Measurements from ENCODE around the gene LMF1. TPM values are rescaled to one million over a fixed set of nuclear protein-coding genes. Genes with fewer than 3 reads are reported as not detected.

Gene LMF1
- total and polyA plus RNA-seq, 8 donors = 7.6 to 121 (median 15.8) TPM

DNA sequence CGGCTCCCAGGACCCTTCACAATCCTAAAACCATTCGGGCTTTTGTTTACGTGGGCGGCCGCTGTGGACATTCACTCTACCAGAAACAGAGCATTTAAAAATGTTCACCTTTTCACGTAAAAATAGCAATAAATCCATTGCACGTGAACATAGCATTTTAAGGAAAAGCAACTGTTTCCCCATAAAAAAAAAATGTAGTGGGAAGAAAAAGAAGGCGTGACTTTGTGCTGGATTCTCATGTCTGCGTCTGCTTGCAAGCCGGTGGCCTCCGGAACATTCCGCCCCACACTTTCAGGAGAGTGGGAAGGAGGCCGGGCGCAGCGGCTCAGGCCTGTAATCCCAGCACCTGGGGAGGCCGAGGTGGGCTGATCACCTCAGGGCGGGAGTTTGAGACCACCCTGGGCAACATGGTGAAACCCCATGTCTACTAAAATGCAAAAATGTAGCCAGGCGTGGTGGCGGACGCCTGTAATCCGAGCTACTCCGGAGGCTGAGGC is 156.8 kb downstream of the LMF1 start:
- H3K4me3 ChIP-seq = no peak overlapping the region
- WGBS, 5 donors = 58 to 65% (median 62%) methylated on average over 22 of the region's 22 CpGs
- no peak overlapping the region for H3K27ac ChIP-seq
- TF ChIP-seq POLR2AphosphoS5 (IDR thresholded peaks at IDR 0.05) (no peak), EP300 (IDR thresholded peaks at IDR 0.05) (no peak), POLR2A (IDR thresholded peaks at IDR 0.05) (no peak)
- TF ChIP-seq, protein P1, sequence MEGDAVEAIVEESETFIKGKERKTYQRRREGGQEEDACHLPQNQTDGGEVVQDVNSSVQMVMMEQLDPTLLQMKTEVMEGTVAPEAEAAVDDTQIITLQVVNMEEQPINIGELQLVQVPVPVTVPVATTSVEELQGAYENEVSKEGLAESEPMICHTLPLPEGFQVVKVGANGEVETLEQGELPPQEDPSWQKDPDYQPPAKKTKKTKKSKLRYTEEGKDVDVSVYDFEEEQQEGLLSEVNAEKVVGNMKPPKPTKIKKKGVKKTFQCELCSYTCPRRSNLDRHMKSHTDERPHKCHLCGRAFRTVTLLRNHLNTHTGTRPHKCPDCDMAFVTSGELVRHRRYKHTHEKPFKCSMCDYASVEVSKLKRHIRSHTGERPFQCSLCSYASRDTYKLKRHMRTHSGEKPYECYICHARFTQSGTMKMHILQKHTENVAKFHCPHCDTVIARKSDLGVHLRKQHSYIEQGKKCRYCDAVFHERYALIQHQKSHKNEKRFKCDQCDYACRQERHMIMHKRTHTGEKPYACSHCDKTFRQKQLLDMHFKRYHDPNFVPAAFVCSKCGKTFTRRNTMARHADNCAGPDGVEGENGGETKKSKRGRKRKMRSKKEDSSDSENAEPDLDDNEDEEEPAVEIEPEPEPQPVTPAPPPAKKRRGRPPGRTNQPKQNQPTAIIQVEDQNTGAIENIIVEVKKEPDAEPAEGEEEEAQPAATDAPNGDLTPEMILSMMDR (IDR thresholded peaks at IDR 0.05) = no peak
- peaks cover 0 to 12% (median 8%) of the 10 kb centered on the region in 4 donors for H3K9me3 ChIP-seq
- peaks cover 14 to 98% (median 60%) of the 10 kb centered on the region in 3 donors for H3K27me3 ChIP-seq
- peaks cover 0 to 21% (median 7%) of the 10 kb centered on the region in 4 donors for H3K4me1 ChIP-seq
- no peak for DNase-seq
- intact Hi-C loops (cut with DNase I; ENCODE audit: low total_unique reads) = loop anchor here (5.0 kb wide), 1 partner anchor 243 kb away; no protein-coding TSS in a partner anchor
- H3K36me3 ChIP-seq = no peaks in the 10 kb centered on the region

DNA sequence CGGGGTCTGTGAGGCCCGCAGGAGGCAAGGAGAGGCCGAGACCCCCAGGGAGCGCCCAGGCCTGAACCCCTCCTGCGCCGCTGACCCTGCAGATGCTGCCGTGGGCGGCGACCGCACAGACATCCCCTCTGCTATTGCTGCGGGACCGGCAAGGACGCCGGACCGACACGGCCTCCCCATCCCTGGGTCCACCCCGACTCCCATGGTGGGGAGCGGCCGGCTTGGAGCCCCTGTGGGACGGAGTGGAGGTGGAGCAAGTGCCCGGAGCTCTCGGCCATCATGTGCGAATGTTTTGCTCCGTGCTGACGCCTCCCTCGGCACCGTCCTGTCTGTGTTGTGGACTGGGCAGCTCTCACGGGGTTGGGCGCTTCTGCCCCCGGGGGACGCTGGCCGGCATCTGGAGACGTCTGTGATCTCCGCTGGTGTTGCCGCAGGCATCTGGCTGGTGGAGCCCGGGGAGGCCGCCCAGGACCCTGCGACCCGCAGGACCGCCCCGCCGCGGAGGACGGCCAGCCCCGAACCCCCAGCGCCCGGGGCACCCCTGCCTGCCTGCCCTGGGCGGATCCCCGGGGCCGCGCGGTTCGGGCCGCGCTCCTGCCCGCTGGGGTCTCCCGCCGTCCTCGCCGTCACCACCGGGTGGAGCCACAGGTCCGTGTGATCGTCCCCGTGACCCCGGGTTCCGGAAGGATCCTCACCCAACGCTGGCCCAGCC is 157.4 kb downstream of the LMF1 start:
- intact Hi-C loops (cut with DNase I; ENCODE audit: low total_unique reads) = loop anchor here (5.0 kb wide), 1 partner anchor 244 kb away; no protein-coding TSS in a partner anchor
- 9 to 30% (median 13%) methylated on average over 17 to 67 of the region's 67 CpGs for WGBS, 5 donors
- TF ChIP-seq POLR2AphosphoS5 (IDR thresholded peaks at IDR 0.05) (no peak), POLR2A (IDR thresholded peaks at IDR 0.05) (no peak)
- TF ChIP-seq, protein P1 (IDR thresholded peaks at IDR 0.05) = peak in 1 of 7 experiments; percentile 38
- Histone ChIP-seq H3K27ac (no peak overlapping the region), H3K4me1 (peaks cover 6 to 27% (median 11%) of the 10 kb centered on the region in 4 donors), H3K9me3 (peaks cover 0 to 12% (median 8%) of the 10 kb centered on the region in 4 donors), H3K36me3 (no peaks in the 10 kb centered on the region), H3K27me3 (peaks cover 10 to 98% (median 54%) of the 10 kb centered on the region in 3 donors), H3K4me3 (no peak overlapping the region)
- peak in 1 of 2 donors; percentile 75 for DNase-seq

DNA sequence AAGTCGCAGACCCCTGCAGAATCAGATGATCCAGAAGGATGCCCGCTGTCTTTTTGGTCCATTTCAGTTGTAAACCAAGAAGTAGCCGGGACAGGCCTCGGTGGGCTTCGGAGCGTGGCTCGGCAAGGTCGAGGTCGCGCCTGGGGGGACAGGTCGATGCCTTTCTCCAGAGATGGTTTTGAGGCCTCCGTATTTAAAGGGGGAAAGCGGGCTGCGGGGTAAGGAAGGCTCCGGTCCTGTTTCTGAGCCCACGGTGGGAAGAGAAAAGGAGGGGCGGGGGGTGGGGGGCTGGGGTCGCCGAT is 162.7 kb downstream of the LMF1 start:
- DNase-seq = no peak
- Histone ChIP-seq H3K4me1 (peaks cover 8 to 31% (median 25%) of the 10 kb centered on the region in 4 donors), H3K27ac (peak overlapping the region; percentile 42 to 97 (median 95)), H3K27me3 (peaks cover 1 to 66% (median 21%) of the 10 kb centered on the region in 3 donors), H3K36me3 (no peaks in the 10 kb centered on the region), H3K9me3 (peaks cover 0 to 12% (median 8%) of the 10 kb centered on the region in 4 donors), H3K4me3 (peak overlapping the region; percentile 50 to 91 (median 80))
- intact Hi-C loops (cut with DNase I; ENCODE audit: low total_unique reads) = no loop called here
- WGBS, 5 donors = 14 to 39% (median 24%) methylated on average over 14 to 19 of the region's 19 CpGs
- TF ChIP-seq, protein P1 (IDR thresholded peaks at IDR 0.05) = no peak
- TF ChIP-seq POLR2A (IDR thresholded peaks at IDR 0.05) = no peak
- no peak for TF ChIP-seq POLR2AphosphoS5 (IDR thresholded peaks at IDR 0.05)
- TF ChIP-seq EP300 (IDR thresholded peaks at IDR 0.05) = no peak

DNA sequence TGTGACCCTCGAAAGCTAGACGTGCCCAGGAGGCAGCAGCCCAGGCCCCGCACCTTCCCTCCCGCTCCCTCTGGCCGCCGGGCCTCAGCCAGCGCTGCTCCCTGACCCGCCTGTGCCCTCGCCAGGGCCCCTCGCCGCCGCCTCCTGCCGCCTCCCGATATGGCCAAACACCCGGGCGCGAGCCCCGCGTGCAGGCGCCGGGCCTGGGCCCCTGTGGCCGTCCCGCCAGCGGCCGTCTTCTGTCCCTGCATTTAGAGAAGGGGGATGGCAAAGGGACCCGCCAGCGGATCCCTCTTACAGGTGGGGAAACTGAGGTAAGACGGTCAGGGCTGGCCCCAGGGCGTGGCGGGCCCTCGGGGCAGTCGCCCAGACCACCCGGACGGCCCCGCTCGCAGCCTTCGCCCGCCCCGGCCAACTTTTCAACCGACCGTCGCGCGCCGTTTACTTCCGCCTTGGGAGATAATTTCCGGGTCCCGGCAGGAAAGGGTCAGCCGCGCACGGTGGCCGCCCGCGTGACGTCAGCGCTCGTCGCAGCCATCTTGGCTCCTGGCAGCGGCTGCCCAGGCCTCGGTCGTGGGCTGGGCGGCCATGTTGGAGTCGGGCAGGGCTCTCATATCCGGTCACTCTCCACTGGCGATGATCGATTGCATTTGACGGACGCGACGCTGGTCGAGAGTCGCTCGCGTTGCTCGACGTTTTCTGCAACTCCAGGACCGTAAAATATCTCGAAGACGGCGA is 163.3 kb downstream of the LMF1 start:
- intact Hi-C loops (cut with DNase I; ENCODE audit: low total_unique reads) = no loop called here
- peaks cover 0 to 10% (median 8%) of the 10 kb centered on the region in 4 donors for H3K9me3 ChIP-seq

More for the DNA sequence above, 163.3 kb downstream of the LMF1 start:
- 0 to 38% (median 9%) methylated on average over 47 to 80 of the region's 80 CpGs for WGBS, 5 donors
- no peaks in the 10 kb centered on the region for H3K36me3 ChIP-seq
- H3K4me3 ChIP-seq = peak overlapping the region; percentile 50 to 91 (median 80)
- H3K27ac ChIP-seq = peak overlapping the region; percentile 90 to 97 (median 95)
- TF ChIP-seq, protein P1 (IDR thresholded peaks at IDR 0.05) = no peak
- TF ChIP-seq POLR2A (IDR thresholded peaks at IDR 0.05) = peak in 1 of 4 donors; percentile 17
- TF ChIP-seq POLR2AphosphoS5 (IDR thresholded peaks at IDR 0.05) = peak; percentile 77 to 88 (median 88)
- H3K4me1 ChIP-seq = peaks cover 8 to 30% (median 25%) of the 10 kb centered on the region in 4 donors
- peak; percentile 95 to 98 for DNase-seq
- peaks cover 0 to 66% (median 21%) of the 10 kb centered on the region in 3 donors for H3K27me3 ChIP-seq
